PFSK-1 (cell line): Measurements from ENCODE around the gene TAX1BP1.

Experiments used
- FOXP2 ChIP-seq: optimal IDR thresholded peaks from 2 replicates; pipeline ENCODE3; 2011; ENCODE audit warnings: borderline replicate concordance, control low read depth, inconsistent platforms; ENCODE audit not compliant: insufficient read depth; ENCODE audit errors: extremely low read length, extremely low read depth
- POLR2AphosphoS5 ChIP-seq: IDR thresholded peaks from 2 replicates; pipeline ENCODE4 v1.6.1; 2012; ENCODE audit warnings: low read depth, mild to moderate bottlenecking, control low read depth, low read length, moderate library complexity
- SIN3A ChIP-seq: IDR thresholded peaks from 2 replicates; pipeline ENCODE4 v1.6.1; 2012; ENCODE audit warnings: mild to moderate bottlenecking, low read length, moderate library complexity, borderline replicate concordance; ENCODE audit not compliant: insufficient read depth
- TAF1 ChIP-seq: IDR thresholded peaks from 2 replicates; pipeline ENCODE4 v1.6.1; 2012; ENCODE audit warnings: low read length, control low read depth, borderline replicate concordance; ENCODE audit not compliant: insufficient read depth
- TF ChIP-seq, protein P1 (sequence below), 2 experiments: IDR thresholded peaks; 2 replicates each; pipeline versions ENCODE4 v1.6.1 to v1.8.0; 2011 to 2012; ENCODE audit warnings: low read depth in 2 of 2, low read length in 2 of 2, control low read depth in 1 of 2, inconsistent platforms in 1 of 2, mild to moderate bottlenecking in 1 of 2, moderate library complexity in 1 of 2; ENCODE audit not compliant: insufficient read depth in 1 of 2

DNA sequence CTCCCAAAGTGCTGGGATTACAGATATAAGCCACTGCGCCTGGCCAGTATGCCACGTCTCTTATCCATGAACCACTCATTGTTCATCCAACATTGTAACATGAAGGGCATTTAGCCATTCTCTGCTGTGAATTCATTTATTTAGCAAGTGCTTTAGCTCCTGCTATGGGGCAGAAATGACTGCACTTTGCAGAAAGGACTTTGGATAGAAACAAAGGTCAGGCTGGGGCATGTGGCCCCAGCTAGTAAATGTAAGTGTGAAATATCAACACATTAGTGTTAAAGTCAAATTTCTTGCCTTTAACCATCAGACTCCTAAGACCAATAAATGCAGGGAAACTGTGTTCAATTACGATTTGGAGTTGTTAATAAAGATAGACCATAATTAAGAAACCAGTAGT is 27.7 kb upstream of the TAX1BP1 start:
- no peak for TF ChIP-seq POLR2AphosphoS5
- TF ChIP-seq, protein P1, sequence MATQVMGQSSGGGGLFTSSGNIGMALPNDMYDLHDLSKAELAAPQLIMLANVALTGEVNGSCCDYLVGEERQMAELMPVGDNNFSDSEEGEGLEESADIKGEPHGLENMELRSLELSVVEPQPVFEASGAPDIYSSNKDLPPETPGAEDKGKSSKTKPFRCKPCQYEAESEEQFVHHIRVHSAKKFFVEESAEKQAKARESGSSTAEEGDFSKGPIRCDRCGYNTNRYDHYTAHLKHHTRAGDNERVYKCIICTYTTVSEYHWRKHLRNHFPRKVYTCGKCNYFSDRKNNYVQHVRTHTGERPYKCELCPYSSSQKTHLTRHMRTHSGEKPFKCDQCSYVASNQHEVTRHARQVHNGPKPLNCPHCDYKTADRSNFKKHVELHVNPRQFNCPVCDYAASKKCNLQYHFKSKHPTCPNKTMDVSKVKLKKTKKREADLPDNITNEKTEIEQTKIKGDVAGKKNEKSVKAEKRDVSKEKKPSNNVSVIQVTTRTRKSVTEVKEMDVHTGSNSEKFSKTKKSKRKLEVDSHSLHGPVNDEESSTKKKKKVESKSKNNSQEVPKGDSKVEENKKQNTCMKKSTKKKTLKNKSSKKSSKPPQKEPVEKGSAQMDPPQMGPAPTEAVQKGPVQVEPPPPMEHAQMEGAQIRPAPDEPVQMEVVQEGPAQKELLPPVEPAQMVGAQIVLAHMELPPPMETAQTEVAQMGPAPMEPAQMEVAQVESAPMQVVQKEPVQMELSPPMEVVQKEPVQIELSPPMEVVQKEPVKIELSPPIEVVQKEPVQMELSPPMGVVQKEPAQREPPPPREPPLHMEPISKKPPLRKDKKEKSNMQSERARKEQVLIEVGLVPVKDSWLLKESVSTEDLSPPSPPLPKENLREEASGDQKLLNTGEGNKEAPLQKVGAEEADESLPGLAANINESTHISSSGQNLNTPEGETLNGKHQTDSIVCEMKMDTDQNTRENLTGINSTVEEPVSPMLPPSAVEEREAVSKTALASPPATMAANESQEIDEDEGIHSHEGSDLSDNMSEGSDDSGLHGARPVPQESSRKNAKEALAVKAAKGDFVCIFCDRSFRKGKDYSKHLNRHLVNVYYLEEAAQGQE (IDR thresholded peaks at IDR 0.05; ENCODE audit: insufficient read depth in 1 of 2, low read depth in 2 of 2, low read length in 2 of 2): no peak
- TF ChIP-seq SIN3A: no peak
- no peak for TF ChIP-seq FOXP2
- TF ChIP-seq TAF1: no peak
